GM12874 (cell line): ENCODE data around the gene PRELP.

Experiments
- TF ChIP-seq, protein P1 (sequence below): IDR thresholded peaks from 2 replicates; pipeline ENCODE4 v1.5.1; 2011; ENCODE audit warnings: low read depth, mild to moderate bottlenecking, control low read depth, low read length, moderate library complexity; ENCODE audit not compliant: insufficient read depth

The PRELP gene

DNA sequence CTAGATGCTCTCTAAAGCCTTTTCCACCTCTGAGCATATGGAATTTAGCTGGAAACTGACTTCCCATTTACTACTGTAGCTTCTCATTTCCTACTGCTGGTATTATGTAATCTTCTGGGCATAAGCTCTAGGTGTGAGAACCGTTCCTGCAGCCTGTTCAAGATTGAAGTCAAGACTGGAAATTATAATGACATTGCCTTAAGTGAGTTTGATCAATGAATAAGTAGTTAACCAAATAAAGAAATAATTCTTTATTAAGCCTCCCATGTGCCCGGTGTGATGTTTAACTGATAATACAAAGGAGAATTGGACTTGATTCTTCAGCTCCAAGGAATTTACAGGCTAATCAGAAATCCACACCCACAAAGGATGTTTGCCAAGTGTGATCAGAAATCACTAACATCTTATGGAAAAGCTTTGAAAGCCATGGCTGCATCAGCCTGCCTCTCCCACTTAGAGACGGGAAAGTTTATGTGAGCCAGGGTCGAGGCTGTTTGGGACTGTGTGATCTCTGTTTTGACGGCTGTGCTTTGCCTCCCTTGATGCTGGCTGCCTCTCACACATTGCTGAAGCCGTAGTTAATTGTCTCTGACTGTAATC, 36.4 kb upstream of the PRELP start:
- TF ChIP-seq, protein P1, sequence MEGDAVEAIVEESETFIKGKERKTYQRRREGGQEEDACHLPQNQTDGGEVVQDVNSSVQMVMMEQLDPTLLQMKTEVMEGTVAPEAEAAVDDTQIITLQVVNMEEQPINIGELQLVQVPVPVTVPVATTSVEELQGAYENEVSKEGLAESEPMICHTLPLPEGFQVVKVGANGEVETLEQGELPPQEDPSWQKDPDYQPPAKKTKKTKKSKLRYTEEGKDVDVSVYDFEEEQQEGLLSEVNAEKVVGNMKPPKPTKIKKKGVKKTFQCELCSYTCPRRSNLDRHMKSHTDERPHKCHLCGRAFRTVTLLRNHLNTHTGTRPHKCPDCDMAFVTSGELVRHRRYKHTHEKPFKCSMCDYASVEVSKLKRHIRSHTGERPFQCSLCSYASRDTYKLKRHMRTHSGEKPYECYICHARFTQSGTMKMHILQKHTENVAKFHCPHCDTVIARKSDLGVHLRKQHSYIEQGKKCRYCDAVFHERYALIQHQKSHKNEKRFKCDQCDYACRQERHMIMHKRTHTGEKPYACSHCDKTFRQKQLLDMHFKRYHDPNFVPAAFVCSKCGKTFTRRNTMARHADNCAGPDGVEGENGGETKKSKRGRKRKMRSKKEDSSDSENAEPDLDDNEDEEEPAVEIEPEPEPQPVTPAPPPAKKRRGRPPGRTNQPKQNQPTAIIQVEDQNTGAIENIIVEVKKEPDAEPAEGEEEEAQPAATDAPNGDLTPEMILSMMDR: no peak

DNA sequence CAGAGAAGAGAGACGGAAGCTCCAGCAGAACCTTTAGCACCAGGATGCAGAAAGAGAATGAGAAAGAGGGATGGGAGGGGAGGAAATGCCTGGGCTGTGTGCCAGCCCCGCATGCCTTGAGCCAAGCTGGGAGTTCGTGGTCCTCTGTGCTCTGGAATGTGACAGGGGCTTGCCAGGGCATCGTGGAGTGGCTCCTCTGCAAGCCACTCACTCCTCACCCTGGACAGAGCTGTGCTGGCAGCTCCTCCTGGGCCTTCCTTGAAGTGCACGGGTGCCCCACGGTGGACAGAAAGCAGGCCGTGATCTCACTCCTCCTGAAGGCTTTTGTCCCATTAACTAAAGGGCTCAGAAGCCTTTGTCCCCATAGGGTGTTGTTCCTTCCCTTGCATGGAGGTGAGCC, 34.8 kb upstream of the PRELP start:
- TF ChIP-seq, protein P1: peak; percentile 44

DNA sequence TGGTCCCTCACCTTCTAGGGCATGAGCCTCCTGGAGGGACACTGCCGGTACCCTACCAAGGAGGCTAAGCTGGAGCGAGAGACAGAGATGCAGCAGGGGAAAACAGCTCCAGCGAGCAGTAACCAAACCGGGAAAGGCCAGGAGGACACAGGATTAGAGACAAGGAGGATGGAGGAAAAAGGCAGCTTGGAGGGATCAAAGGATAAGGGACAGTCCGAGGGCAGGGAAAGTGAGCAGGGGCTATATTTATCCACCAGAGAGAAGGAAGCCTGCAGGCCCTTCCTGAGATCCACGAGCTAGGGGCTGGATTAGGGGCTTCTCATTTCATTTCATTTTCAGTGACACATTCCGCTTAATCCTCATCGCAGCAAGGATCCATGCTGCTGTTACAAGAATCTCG, 33.8 kb upstream of the PRELP start:
- TF ChIP-seq, protein P1: no peak

DNA sequence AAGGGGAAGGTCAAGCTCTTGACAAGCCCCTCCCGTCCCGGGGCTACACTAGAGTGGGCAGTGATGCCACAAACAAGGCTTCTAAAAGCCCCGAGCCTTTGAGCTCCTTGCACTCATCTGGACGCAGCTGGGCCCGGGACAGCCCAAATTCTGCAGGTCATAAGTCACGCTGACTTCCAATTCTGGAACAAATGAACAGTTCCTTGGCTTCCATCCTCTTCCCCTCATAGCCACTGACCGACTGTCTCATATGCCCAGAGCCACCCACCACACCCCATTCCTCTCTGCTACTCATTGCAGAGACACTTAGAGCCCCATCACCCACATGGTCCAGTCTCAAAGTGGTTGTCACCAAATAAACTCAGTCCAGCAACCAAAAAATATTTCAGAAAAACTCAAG, 32.8 kb upstream of the PRELP start:
- TF ChIP-seq, protein P1: no peak

GRCh38 chr1:203443296-203443695, 32.3 kb upstream of the PRELP start:
- TF ChIP-seq, protein P1: no peak

- TF ChIP-seq, protein P1: no peak
Observed at GRCh38 chr1:203444171-203444576, 31.4 kb upstream of the PRELP start.

DNA sequence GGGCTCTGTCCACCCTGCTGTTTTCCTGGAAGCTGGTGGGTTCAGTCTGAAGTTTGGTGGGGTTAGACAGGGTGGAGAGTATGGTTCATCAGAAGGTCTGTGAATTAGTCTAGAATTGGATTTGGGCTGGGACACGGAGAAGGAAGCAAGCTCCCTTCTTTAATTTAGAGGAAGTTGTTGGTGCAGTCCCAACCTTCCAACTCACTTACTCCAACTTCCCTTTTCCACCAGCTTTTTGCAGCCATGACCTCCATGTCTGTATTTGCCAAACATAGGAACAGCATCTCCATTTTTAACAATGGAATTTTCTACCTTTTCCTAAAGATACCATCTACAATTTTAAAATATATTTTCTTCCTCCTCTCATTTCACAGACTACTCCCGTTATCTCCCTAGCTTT, 28.5 kb upstream of the PRELP start:
- TF ChIP-seq, protein P1: no peak

- TF ChIP-seq, protein P1: no peak
Observed at GRCh38 chr1:203448521-203449061, 27.0 kb upstream of the PRELP start.
